ENCODE results near the gene OIP5. TPM values are rescaled to one million over a fixed set of nuclear protein-coding genes. Genes with fewer than 3 reads are reported as not detected.

OIP5 gene
- total and polyA plus RNA-seq, 2 donors from 2014 or later = 0.94 TPM; not detected in 1

- Histone ChIP-seq H3K4me3 (ENCODE audit: low read length in 3 of 3) (no peak overlapping the region), H3K9me3 (ENCODE audit: control insufficient read depth in 2 of 3, insufficient read depth in 1 of 3, low read length in 3 of 3) (no peaks in the 10 kb centered on the region), H3K27ac (ENCODE audit: low read depth in 2 of 2, low read length in 2 of 2) (no peak overlapping the region), H3K36me3 (ENCODE audit: control insufficient read depth in 2 of 3, insufficient read depth in 3 of 3, low read length in 3 of 3) (no peaks in the 10 kb centered on the region), H3K4me1 (ENCODE audit: control insufficient read depth in 2 of 3, insufficient read depth in 2 of 3, low read depth in 1 of 3, low read length in 3 of 3) (peaks cover 0 to 6% (median 4%) of the 10 kb centered on the region in 3 donors), H3K9ac (ENCODE audit: low read length in 3 of 3) (no peak overlapping the region), H3K27me3 (ENCODE audit: control insufficient read depth, insufficient read depth, low read length) (no peaks in the 10 kb centered on the region)
- intact Hi-C loops (cut with DNase I) = no loop called here
- no peak for DNase-seq
- FAIRE-seq = no peak
- TF ChIP-seq CTCF (IDR thresholded peaks at IDR 0.05; ENCODE audit: borderline replicate concordance, extremely low read depth, insufficient read depth) = no peak
Observed at GRCh38 chr15:41336549-41336948, 4.2 kb upstream of the OIP5 start.

- no peaks in the 10 kb centered on the region for H3K27me3 ChIP-seq (ENCODE audit: control insufficient read depth, insufficient read depth, low read length)
- intact Hi-C loops (cut with DNase I) = no loop called here
- H3K4me3 ChIP-seq (ENCODE audit: low read length in 3 of 3) = peak overlapping the region in 1 of 3 donors; percentile 44
- no peak for DNase-seq
- peaks cover 0 to 6% (median 5%) of the 10 kb centered on the region in 3 donors for H3K4me1 ChIP-seq (ENCODE audit: control insufficient read depth in 2 of 3, insufficient read depth in 2 of 3, low read depth in 1 of 3, low read length in 3 of 3)
- no peak overlapping the region for H3K9ac ChIP-seq (ENCODE audit: low read length in 3 of 3)
- no peaks in the 10 kb centered on the region for H3K9me3 ChIP-seq (ENCODE audit: control insufficient read depth in 2 of 3, insufficient read depth in 1 of 3, low read length in 3 of 3)
- H3K36me3 ChIP-seq (ENCODE audit: control insufficient read depth in 2 of 3, insufficient read depth in 3 of 3, low read length in 3 of 3) = no peaks in the 10 kb centered on the region
- no peak overlapping the region for H3K27ac ChIP-seq (ENCODE audit: low read depth in 2 of 2, low read length in 2 of 2)
- no peak for FAIRE-seq
- no peak for TF ChIP-seq CTCF (IDR thresholded peaks at IDR 0.05; ENCODE audit: borderline replicate concordance, extremely low read depth, insufficient read depth)
Observed at GRCh38 chr15:41334293-41335120, 2.1 kb upstream of the OIP5 start.

GRCh38 chr15:41333026-41333562, 703 bp upstream of the OIP5 start:
- Histone ChIP-seq H3K27me3 (ENCODE audit: control insufficient read depth, insufficient read depth, low read length) (no peaks in the 10 kb centered on the region), H3K9me3 (ENCODE audit: control insufficient read depth in 2 of 3, insufficient read depth in 1 of 3, low read length in 3 of 3) (no peaks in the 10 kb centered on the region), H3K9ac (ENCODE audit: low read length in 3 of 3) (peak overlapping the region in 2 of 3 donors; percentile 59 to 70), H3K36me3 (ENCODE audit: control insufficient read depth in 2 of 3, insufficient read depth in 3 of 3, low read length in 3 of 3) (no peaks in the 10 kb centered on the region), H3K27ac (ENCODE audit: low read depth in 2 of 2, low read length in 2 of 2) (peak overlapping the region; percentile 11 to 55), H3K4me3 (ENCODE audit: low read length in 3 of 3) (peak overlapping the region; percentile 55 to 95 (median 85)), H3K4me1 (ENCODE audit: control insufficient read depth in 2 of 3, insufficient read depth in 2 of 3, low read depth in 1 of 3, low read length in 3 of 3) (peaks cover 0 to 6% (median 5%) of the 10 kb centered on the region in 3 donors)
- TF ChIP-seq CTCF (IDR thresholded peaks at IDR 0.05; ENCODE audit: borderline replicate concordance, extremely low read depth, insufficient read depth) = no peak
- FAIRE-seq (no peak), DNase-seq (peak in 2 of 5 donors; percentile 44 to 76)
- intact Hi-C loops (cut with DNase I) = no loop called here
